Ishikawa (cell line): ENCODE measurements around the gene PFDN5.

ENCODE experiments used
- CEBPB ChIP-seq: IDR thresholded peaks from 2 replicates; pipeline ENCODE4 v1.6.1; 2012
- EGR1 ChIP-seq: IDR thresholded peaks from 2 replicates; pipeline ENCODE4 v1.6.1; 2012
- EP300 ChIP-seq: IDR thresholded peaks from 2 replicates; pipeline ENCODE4 v1.6.1; 2012; ENCODE audit warnings: borderline replicate concordance
- FOXM1 ChIP-seq: IDR thresholded peaks from 2 replicates; pipeline ENCODE4 v1.6.1; 2012; ENCODE audit warnings: low read depth, borderline replicate concordance
- RAD21 ChIP-seq: IDR thresholded peaks from 2 replicates; pipeline ENCODE4 v1.6.1; 2012; ENCODE audit warnings: low read depth
- TAF1 ChIP-seq: IDR thresholded peaks from 2 replicates; pipeline ENCODE4 v1.6.1; 2012; ENCODE audit warnings: low read depth, mild to moderate bottlenecking
- TEAD4 ChIP-seq: IDR thresholded peaks from 2 replicates; pipeline ENCODE4 v1.6.1; 2012
- ZBTB7A ChIP-seq: IDR thresholded peaks from 2 replicates; pipeline ENCODE4 v1.6.1; 2012; ENCODE audit warnings: low read depth
- TF ChIP-seq, protein P1 (sequence below): IDR thresholded peaks from 2 replicates; pipeline ENCODE4 v1.6.1; 2012; ENCODE audit warnings: low read depth, mild to moderate bottlenecking
- TF ChIP-seq, protein P2 (sequence below): IDR thresholded peaks from 2 replicates; pipeline ENCODE4 v1.6.1; 2012

DNA sequence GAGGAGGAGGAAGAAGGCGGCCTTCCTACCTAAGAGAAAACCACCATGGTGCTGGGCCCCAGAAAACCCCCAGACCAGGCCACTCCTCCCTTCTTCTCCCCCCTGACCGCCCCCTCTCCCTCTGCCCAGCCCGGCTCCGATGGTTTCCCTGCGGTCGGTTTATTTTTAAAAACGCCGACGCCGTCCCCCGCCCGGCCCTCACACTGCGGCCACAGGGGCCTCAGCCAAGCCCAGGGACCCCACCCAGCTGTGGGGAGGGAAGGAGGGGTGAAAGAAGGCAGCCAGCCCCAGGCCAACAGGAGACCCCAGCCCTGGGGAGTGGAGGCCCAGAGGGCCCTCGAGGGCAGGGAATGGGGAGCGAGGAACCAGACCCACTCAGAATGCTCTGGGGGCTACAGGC, 37.4 kb downstream of the PFDN5 start:
- TF ChIP-seq RAD21 (no peak), ZBTB7A (no peak), CEBPB (no peak), EP300 (no peak), TEAD4 (no peak), FOXM1 (no peak), EGR1 (no peak), TAF1 (no peak)
- TF ChIP-seq, protein P1, sequence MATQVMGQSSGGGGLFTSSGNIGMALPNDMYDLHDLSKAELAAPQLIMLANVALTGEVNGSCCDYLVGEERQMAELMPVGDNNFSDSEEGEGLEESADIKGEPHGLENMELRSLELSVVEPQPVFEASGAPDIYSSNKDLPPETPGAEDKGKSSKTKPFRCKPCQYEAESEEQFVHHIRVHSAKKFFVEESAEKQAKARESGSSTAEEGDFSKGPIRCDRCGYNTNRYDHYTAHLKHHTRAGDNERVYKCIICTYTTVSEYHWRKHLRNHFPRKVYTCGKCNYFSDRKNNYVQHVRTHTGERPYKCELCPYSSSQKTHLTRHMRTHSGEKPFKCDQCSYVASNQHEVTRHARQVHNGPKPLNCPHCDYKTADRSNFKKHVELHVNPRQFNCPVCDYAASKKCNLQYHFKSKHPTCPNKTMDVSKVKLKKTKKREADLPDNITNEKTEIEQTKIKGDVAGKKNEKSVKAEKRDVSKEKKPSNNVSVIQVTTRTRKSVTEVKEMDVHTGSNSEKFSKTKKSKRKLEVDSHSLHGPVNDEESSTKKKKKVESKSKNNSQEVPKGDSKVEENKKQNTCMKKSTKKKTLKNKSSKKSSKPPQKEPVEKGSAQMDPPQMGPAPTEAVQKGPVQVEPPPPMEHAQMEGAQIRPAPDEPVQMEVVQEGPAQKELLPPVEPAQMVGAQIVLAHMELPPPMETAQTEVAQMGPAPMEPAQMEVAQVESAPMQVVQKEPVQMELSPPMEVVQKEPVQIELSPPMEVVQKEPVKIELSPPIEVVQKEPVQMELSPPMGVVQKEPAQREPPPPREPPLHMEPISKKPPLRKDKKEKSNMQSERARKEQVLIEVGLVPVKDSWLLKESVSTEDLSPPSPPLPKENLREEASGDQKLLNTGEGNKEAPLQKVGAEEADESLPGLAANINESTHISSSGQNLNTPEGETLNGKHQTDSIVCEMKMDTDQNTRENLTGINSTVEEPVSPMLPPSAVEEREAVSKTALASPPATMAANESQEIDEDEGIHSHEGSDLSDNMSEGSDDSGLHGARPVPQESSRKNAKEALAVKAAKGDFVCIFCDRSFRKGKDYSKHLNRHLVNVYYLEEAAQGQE, result no peak
- TF ChIP-seq, protein P2, sequence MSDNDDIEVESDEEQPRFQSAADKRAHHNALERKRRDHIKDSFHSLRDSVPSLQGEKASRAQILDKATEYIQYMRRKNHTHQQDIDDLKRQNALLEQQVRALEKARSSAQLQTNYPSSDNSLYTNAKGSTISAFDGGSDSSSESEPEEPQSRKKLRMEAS, result no peak
